ENCODE results near the gene WDR7. TPM values are rescaled to one million over a fixed set of nuclear protein-coding genes. Genes with fewer than 3 reads are reported as not detected.

Gene WDR7
- total RNA-seq, 4 donors from 2014 or later, result 23.1 to 48.6 (median 30.3) TPM

DNA sequence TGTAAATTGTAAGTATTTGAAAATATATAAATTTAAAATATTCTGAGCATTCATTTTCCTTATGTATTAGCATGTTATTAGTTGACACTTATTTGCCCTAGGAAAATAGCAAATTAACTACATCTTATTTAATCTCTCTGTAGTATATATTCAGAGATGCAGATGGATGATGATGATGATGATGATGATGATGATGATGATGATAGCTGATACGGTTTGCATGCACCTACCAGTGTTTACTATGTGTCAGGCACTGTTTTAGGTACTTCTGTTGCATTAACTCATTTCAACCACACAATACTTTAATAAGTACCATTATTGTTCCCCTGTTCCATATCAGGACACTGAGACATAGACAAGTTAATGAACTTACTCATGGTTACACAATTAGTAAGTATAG lies 304.3 kb downstream of the WDR7 start:
- Histone ChIP-seq H3K4me3 (no peak overlapping the region), H3K27ac (replicated peaks in 1 of 4) (no peak overlapping the region), H3K4me1 (peaks cover 0 to 6% (median 3%) of the 10 kb centered on the region in 4 donors), H3K9me3 (no peaks in the 10 kb centered on the region), H3K27me3 (no peaks in the 10 kb centered on the region), H3K36me3 (no peaks in the 10 kb centered on the region)
- WGBS, result 93% methylated on average over 1 of the region's 1 CpG
- TF ChIP-seq, protein P1, sequence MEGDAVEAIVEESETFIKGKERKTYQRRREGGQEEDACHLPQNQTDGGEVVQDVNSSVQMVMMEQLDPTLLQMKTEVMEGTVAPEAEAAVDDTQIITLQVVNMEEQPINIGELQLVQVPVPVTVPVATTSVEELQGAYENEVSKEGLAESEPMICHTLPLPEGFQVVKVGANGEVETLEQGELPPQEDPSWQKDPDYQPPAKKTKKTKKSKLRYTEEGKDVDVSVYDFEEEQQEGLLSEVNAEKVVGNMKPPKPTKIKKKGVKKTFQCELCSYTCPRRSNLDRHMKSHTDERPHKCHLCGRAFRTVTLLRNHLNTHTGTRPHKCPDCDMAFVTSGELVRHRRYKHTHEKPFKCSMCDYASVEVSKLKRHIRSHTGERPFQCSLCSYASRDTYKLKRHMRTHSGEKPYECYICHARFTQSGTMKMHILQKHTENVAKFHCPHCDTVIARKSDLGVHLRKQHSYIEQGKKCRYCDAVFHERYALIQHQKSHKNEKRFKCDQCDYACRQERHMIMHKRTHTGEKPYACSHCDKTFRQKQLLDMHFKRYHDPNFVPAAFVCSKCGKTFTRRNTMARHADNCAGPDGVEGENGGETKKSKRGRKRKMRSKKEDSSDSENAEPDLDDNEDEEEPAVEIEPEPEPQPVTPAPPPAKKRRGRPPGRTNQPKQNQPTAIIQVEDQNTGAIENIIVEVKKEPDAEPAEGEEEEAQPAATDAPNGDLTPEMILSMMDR (IDR thresholded peaks at IDR 0.05), result no peak
- TF ChIP-seq POLR2AphosphoS5 (IDR thresholded peaks at IDR 0.05) (no peak), EP300 (IDR thresholded peaks at IDR 0.05) (no peak), POLR2A (IDR thresholded peaks at IDR 0.05; ENCODE audit: low read depth) (no peak)
- intact Hi-C loops (cut with DNase I), result no loop called here
- no peak for DNase-seq (ENCODE audit: extremely low spot score)

DNA sequence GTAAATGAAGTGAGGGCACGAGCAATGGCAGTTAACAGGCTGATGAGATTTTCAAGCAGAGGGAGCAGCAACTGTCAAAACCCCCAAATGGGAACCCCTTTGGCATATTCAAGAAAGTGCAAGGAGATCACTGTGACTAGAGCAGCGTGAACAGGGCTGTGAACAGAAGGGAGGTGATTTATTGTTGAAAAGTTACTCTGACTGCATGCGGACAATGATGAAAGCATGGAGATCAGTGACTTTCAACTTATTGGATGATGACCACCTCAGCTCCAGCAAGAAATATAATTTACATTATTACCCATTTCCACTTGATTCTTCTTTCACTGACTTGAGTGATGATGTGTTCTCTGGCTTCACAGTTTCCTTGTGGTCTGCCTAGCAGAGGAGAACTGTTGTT lies 308.0 kb downstream of the WDR7 start:
- TF ChIP-seq, protein P1 (IDR thresholded peaks at IDR 0.05), result no peak
- TF ChIP-seq EP300 (IDR thresholded peaks at IDR 0.05), result no peak
- TF ChIP-seq POLR2AphosphoS5 (IDR thresholded peaks at IDR 0.05), result no peak
- no peak for TF ChIP-seq POLR2A (IDR thresholded peaks at IDR 0.05; ENCODE audit: low read depth)
- H3K27ac ChIP-seq (replicated peaks in 1 of 4), result no peak overlapping the region
- peaks cover 0 to 4% (median 0%) of the 10 kb centered on the region in 4 donors for H3K36me3 ChIP-seq
- H3K4me3 ChIP-seq, result no peak overlapping the region
- no peaks in the 10 kb centered on the region for H3K27me3 ChIP-seq
- no peak for DNase-seq (ENCODE audit: extremely low spot score)
- H3K4me1 ChIP-seq, result no peaks in the 10 kb centered on the region
- WGBS, result 98% methylated on average over 3 of the region's 3 CpGs
- H3K9me3 ChIP-seq, result no peaks in the 10 kb centered on the region
- intact Hi-C loops (cut with DNase I), result no loop called here

DNA sequence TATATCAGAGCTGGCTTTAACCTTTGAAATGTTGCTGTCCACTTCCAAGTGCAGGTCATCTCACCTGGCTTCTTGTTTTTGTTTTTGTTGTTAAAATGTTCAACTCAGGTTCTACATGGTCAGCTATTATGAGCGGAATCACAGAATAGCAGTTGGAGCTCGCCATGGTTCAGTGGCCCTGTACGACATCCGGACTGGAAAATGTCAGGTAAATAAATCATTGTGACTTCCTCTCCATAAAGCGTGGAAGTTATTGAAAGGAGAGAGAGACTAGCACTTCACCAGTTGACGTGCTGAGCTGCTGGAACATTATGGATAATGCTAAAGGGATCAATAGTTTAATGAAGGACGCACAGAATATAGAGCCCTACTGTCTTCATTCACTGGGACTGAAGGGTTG lies 311.2 kb downstream of the WDR7 start:
- DNase-seq (ENCODE audit: extremely low spot score), result no peak
- TF ChIP-seq POLR2AphosphoS5 (IDR thresholded peaks at IDR 0.05) (no peak), EP300 (IDR thresholded peaks at IDR 0.05) (no peak), POLR2A (IDR thresholded peaks at IDR 0.05; ENCODE audit: low read depth) (no peak)
- TF ChIP-seq, protein P1 (IDR thresholded peaks at IDR 0.05), result no peak
- no peak overlapping the region for H3K27ac ChIP-seq (replicated peaks in 1 of 4)
- H3K27me3 ChIP-seq, result no peaks in the 10 kb centered on the region
- H3K4me3 ChIP-seq, result no peak overlapping the region
- peaks cover 0 to 7% (median 0%) of the 10 kb centered on the region in 4 donors for H3K36me3 ChIP-seq
- intact Hi-C loops (cut with DNase I), result no loop called here
- 87% methylated on average over 7 of the region's 7 CpGs for WGBS
- no peaks in the 10 kb centered on the region for H3K9me3 ChIP-seq
- no peaks in the 10 kb centered on the region for H3K4me1 ChIP-seq

DNA sequence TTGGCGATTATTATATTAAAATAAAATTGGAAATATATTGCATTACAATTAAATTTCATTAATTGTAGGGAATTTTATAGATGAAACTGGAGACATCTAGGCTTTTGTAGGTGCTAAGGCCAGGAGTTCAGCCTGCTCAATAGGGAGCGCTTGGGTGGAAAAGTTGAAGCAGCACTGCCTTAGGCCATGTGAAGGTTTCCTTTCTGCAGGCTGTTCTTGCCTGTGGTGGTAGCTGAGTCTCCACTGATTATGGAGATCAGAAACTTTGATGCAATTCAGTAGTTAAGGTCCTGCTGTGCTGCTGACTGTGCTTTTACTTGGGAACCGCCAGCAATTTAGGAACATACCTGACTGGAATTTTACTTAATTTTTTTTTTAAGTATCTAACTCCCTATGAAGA lies 315.9 kb downstream of the WDR7 start:
- intact Hi-C loops (cut with DNase I), result no loop called here
- WGBS, result 99% methylated on average over 3 of the region's 3 CpGs
- no peak for TF ChIP-seq POLR2A (IDR thresholded peaks at IDR 0.05; ENCODE audit: low read depth)
- no peak for TF ChIP-seq EP300 (IDR thresholded peaks at IDR 0.05)
- TF ChIP-seq, protein P1 (IDR thresholded peaks at IDR 0.05), result no peak
- TF ChIP-seq POLR2AphosphoS5 (IDR thresholded peaks at IDR 0.05), result no peak
- no peak for DNase-seq (ENCODE audit: extremely low spot score)
- no peak overlapping the region for H3K27ac ChIP-seq (replicated peaks in 1 of 4)
- no peaks in the 10 kb centered on the region for H3K27me3 ChIP-seq
- no peaks in the 10 kb centered on the region for H3K9me3 ChIP-seq
- peaks cover 0 to 7% (median 0%) of the 10 kb centered on the region in 4 donors for H3K36me3 ChIP-seq
- no peak overlapping the region for H3K4me3 ChIP-seq
- H3K4me1 ChIP-seq, result no peaks in the 10 kb centered on the region

DNA sequence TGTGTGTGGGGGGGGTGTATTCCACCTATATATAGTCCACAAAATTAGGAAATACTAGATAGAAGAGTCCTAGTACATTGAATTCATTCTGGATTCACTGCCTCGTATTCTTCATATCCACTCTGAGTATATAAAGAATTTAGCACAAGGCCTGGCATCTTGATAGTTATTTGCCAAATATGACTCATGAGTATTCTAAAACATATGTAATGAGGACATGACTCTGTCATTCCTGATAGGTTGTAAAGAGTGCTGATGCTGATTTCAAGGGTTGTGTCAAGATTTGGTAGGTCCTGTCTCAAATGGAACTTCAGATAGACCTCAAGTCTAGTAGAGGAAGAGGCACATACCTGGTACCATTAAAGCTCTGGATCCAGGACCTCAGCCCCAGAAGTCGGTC lies 322.3 kb downstream of the WDR7 start:
- TF ChIP-seq POLR2AphosphoS5 (IDR thresholded peaks at IDR 0.05) (no peak), POLR2A (IDR thresholded peaks at IDR 0.05; ENCODE audit: low read depth) (no peak), EP300 (IDR thresholded peaks at IDR 0.05) (no peak)
- TF ChIP-seq, protein P1 (IDR thresholded peaks at IDR 0.05), result no peak

More for the DNA sequence above, 322.3 kb downstream of the WDR7 start:
- Histone ChIP-seq H3K27ac (replicated peaks in 1 of 4) (no peak overlapping the region), H3K9me3 (no peaks in the 10 kb centered on the region), H3K27me3 (no peaks in the 10 kb centered on the region), H3K4me3 (no peak overlapping the region), H3K4me1 (no peaks in the 10 kb centered on the region), H3K36me3 (peaks cover 0 to 3% (median 0%) of the 10 kb centered on the region in 4 donors)
- no peak for DNase-seq (ENCODE audit: extremely low spot score)
- intact Hi-C loops (cut with DNase I), result no loop called here
- WGBS, result 90% methylated on average over 2 of the region's 2 CpGs
